ENCODE results near the gene RAB32.

RAB32 gene

GRCh38 chr6:146532702-146533101 is 10.9 kb upstream of the RAB32 start:
- no peak for DNase-seq (ENCODE audit: extremely low read depth, insufficient read length)

DNA sequence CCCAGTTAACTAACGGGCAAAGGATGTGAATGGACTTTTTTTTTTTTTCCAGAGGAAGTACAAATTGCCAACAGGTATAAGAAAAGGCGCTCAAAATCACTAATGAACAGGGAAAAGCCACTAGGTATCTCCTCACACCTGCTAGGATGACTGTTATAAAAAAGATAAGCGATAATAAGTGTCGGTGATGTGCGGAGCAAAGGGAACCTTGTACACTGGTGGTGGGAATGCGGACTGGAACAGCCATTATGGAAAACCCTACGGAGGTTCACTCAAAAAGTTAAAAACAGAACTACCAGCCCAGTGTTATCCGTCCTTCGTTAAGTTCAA is 787 bp upstream of the RAB32 start:
- Histone ChIP-seq H3K27me3 (replicated peaks; ENCODE audit: control insufficient read depth, insufficient read depth, low read length) (no peaks in the 10 kb centered on the region), H3K4me3 (replicated peaks; ENCODE audit: low read depth, low read length) (no peak overlapping the region), H3K36me3 (ENCODE audit: control insufficient read depth, insufficient read depth, low read length) (no peaks in the 10 kb centered on the region)
- DNase-seq (ENCODE audit: extremely low read depth, insufficient read length), result no peak
- no peak for TF ChIP-seq CTCF (IDR thresholded peaks at IDR 0.05; ENCODE audit: insufficient read depth, low read length, poor library complexity, severe bottlenecking)

More at GRCh38 chr6:146532702-146533101, 10.9 kb upstream of the RAB32 start:
- Histone ChIP-seq H3K36me3 (ENCODE audit: control insufficient read depth, insufficient read depth, low read length) (no peaks in the 10 kb centered on the region), H3K27me3 (replicated peaks; ENCODE audit: control insufficient read depth, insufficient read depth, low read length) (no peaks in the 10 kb centered on the region), H3K4me3 (replicated peaks; ENCODE audit: low read depth, low read length) (no peak overlapping the region)
- TF ChIP-seq CTCF (IDR thresholded peaks at IDR 0.05; ENCODE audit: insufficient read depth, low read length, poor library complexity, severe bottlenecking), result no peak

GRCh38 chr6:146543940-146544615 is 445 bp downstream of the RAB32 start:
- Histone ChIP-seq H3K36me3 (ENCODE audit: control insufficient read depth, insufficient read depth, low read length) (no peaks in the 10 kb centered on the region), H3K27me3 (replicated peaks; ENCODE audit: control insufficient read depth, insufficient read depth, low read length) (no peaks in the 10 kb centered on the region), H3K4me3 (replicated peaks; ENCODE audit: low read depth, low read length) (peak overlapping the region; percentile 46)
- TF ChIP-seq CTCF (IDR thresholded peaks at IDR 0.05; ENCODE audit: insufficient read depth, low read length, poor library complexity, severe bottlenecking), result no peak
- peak; percentile 13 for DNase-seq (ENCODE audit: extremely low read depth, insufficient read length)

DNA sequence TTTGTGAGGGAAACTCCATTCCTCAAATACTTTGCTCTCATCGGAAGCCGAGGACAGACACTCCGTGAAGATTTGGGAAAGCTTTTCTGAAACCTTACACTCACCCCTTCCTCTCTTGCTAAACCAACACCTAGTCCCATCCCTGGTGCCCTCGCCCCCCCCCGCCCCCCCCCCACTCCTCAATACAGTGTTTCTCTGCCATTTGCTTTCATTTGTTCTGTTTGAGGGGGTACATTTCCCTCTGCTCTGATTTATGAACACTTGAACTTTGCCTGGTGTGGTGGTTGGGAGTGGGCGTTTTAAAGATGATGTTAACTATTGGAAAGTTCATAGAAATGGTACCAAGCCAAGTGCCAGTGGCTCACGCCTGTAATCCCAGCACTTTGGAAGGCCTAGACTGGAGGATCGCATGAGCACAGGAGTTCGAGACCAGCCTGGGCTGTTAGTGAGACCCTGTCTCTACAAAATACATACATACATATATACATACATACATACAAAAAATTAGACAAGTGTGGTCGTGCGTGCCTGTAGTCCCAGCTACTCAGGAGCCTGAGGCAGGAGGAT is 1.1 kb downstream of the RAB32 start:
- no peak for TF ChIP-seq CTCF (IDR thresholded peaks at IDR 0.05; ENCODE audit: insufficient read depth, low read length, poor library complexity, severe bottlenecking)
- no peak for DNase-seq (ENCODE audit: extremely low read depth, insufficient read length)
- no peaks in the 10 kb centered on the region for H3K27me3 ChIP-seq (replicated peaks; ENCODE audit: control insufficient read depth, insufficient read depth, low read length)
- H3K36me3 ChIP-seq (ENCODE audit: control insufficient read depth, insufficient read depth, low read length), result no peaks in the 10 kb centered on the region
- no peak overlapping the region for H3K4me3 ChIP-seq (replicated peaks; ENCODE audit: low read depth, low read length)

DNA sequence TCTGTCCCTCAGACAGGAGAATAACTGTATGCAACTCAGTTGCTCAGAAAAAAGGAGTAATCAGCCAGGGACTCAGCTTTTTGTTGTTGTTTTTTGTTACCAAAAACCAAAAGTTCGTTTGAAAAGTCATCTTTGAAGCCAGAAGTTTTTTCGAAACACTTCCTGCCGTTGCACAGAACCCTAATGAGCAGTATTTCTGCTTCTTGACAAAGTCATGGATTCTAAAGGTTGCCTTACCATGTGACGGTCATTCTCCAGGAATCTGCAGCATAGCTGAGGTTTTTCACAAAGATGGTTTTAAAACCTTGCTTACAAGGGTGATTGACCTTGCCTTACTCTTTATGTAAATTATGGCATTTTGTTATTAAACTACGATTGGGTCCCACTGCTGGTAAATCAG is 1.9 kb downstream of the RAB32 start:
- Histone ChIP-seq H3K36me3 (ENCODE audit: control insufficient read depth, insufficient read depth, low read length) (no peaks in the 10 kb centered on the region), H3K27me3 (replicated peaks; ENCODE audit: control insufficient read depth, insufficient read depth, low read length) (no peaks in the 10 kb centered on the region), H3K4me3 (replicated peaks; ENCODE audit: low read depth, low read length) (no peak overlapping the region)
- DNase-seq (ENCODE audit: extremely low read depth, insufficient read length), result no peak
- no peak for TF ChIP-seq CTCF (IDR thresholded peaks at IDR 0.05; ENCODE audit: insufficient read depth, low read length, poor library complexity, severe bottlenecking)
